CD4-positive, alpha-beta T cell treated with Interleukin-2 at 100 ng/mL for 4 hours (primary cell): Measurements from ENCODE around the gene CXCL5.
"Not testable (repeated sequence)": the region's sequence is repeated elsewhere in the genome, so short reads cannot be mapped to it uniquely, and the experiment has no call there.

Experiments
- DNase-seq: peaks from one replicate; pipeline ENCODE4 v3.0.0-alpha.2; 2020; ENCODE audit warnings: low spot score

CXCL5 gene

DNA sequence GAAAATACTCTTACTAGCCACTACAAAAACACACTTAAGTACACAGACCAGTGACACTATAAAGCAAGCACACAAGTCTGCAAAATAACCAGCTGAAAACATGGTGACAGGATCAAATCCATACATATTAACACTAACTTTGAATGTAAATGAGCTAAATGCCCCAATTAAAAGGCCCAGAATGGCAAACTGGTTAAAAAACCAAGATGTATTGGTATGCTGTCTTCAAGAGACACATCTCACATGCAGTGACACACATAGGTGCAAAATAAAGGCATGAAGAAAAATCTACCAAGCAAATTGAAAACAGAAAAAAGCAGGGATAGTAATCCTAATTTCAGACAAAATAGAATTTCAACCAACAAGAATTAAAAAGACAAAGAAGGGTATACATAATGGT lies 27.5 kb downstream of the CXCL5 start:
- DNase-seq = no peak

DNA sequence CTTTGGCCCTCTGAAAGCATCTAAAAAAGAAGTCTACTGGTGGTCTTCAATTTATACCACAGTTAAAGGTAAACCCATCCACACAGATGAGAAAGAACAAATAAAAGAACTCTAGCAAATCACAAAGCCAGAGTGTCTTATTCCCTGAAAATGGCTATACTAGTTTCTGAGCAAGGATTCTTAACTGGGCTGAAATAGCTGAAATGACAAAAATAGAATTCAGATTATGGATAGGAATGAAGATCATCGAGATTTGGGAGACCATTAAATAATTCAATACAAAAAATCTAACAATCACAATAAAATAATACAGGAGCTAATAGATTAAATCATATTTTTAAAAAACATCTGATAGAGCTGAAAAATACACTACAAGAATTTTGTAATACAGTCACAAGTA lies 28.5 kb downstream of the CXCL5 start:
- no peak for DNase-seq

DNA sequence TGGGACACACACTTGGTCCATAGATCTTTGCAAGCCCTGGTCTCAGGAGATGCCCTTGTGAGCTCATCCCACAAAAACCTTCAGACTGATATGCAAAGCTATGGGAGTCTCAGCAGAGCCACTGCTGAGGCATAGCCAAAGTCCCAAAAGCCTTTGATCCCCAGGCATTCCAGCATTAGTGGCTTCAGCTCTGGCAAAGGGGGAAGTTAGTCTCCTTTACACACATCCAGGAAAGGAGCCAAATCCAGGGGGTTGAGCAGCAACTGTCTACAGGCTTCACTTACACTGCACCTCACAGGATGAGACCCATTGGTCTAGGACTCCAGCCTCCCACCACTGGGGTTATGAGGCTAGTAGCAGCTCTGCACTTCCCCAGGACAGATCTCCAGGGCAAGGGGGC lies 30.6 kb downstream of the CXCL5 start:
- no peak for DNase-seq

DNA sequence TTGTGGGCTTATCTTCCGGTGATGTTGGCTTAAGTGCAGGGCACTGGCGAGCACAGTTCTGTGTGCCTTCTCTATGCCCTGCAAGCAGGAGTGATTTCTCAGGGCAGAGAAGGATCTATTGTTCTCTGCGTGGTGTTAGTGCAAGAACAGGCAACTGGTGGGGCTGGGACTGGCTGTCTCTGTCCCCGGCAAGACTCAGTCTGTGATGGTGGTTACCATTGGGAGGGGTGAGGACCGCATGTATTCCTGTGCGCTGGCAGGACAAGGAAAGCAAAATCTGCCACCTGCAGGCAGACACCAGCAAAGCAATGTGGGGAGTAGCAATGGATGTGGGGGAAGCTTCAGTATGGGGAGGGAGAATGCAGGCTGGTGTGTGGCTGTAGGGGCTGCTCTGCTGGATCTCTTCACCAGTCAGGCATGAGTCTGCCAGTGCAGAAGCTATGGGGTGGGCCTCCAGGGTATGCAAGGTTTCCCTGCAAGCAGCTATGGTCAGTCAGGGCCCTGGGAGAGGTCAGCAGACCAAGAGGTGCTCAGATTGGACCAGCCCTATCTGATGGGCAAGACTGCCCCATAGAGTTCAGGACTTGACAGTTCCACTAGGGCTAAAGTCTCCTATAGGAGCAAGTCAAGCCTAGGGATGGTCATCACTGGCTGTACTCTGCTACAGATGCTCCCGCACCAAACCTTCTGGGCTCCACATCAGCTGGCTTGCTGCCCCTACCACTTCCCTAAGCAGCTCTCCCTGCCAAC lies 33.4 kb downstream of the CXCL5 start:
- no peak for DNase-seq

DNA sequence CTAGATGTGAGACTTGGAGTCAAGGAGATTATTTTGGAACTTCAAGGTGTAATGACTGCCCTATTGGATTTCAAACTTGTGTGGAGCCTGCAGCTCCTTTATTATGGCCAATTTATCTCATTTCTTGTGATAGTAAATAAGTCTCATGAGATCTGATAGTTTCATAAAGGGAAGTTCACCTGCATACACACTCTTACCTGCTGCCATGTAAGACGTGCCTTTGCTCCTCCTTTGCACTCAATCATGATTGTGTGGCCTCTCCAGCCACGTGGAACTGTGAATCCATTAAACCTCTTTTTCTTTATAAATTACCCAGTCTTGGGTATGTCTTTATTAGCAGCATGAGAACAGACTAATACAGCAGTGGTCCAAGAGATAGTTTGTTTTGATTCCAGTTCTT lies 35.8 kb downstream of the CXCL5 start:
- no peak for DNase-seq

DNA sequence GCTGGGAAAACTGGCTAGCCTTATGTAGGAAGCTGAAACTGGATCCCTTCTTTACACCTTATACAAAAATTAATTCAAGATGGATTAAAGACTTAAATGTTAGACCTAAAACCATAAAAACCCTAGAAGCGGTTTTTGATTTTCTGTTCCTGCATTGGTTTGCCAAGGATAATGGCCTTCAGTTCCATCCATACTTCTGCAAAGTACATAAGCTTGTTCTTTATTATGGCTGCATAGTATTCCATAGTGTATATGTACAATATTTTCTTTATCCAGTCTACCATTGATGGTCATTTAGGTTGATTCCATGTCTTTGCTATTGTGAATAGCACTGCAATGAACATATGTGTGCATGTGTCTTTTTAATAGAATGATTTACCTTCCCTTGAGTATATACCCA lies 39.4 kb downstream of the CXCL5 start:
- DNase-seq = not testable (repeated sequence)

DNA sequence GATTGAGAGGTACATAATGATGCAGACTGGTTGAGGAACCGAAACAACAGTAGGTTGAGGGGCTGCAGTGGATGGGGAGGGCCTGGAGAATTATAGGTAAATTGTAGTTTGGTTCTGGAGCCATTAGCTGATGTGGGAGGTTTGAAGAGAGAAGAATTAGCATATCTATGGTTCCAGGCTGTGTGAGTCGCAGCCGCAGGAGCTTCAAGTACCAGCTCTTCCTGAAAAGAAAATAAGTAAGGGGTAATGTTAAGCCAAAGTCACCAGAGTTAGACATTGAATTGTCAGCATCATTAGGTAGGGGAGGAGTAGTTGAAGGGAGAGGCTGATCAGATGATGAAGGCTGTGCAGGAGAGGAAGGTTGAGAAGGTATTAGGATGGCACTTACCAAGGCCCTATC lies 46.1 kb downstream of the CXCL5 start:
- no peak for DNase-seq

DNA sequence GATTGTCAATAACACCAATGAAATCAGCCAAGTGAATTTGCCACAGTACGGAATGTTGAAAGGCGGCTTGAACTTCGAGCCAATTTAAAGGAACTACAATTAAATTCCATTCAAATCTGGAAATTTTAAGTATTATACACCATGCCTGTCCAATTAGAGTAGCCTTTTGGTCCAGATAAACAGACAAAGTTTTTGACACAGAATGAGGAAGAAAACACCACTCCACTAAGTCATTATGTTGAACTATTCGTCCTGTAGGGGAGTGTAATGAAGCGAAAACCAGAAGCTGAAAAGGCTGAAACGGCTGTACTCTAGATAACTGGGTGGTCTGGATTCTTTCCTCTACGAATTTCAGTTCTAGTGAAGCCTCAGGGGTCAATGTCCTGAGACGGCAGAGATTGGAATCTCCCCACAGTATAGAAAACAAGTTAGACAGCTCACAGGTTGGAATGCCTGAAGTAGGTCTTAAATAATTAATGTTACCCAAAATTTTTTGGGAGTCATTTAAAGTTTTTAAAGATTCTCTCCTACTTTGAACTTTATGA lies 48.0 kb downstream of the CXCL5 start:
- DNase-seq = not testable (repeated sequence)

DNA sequence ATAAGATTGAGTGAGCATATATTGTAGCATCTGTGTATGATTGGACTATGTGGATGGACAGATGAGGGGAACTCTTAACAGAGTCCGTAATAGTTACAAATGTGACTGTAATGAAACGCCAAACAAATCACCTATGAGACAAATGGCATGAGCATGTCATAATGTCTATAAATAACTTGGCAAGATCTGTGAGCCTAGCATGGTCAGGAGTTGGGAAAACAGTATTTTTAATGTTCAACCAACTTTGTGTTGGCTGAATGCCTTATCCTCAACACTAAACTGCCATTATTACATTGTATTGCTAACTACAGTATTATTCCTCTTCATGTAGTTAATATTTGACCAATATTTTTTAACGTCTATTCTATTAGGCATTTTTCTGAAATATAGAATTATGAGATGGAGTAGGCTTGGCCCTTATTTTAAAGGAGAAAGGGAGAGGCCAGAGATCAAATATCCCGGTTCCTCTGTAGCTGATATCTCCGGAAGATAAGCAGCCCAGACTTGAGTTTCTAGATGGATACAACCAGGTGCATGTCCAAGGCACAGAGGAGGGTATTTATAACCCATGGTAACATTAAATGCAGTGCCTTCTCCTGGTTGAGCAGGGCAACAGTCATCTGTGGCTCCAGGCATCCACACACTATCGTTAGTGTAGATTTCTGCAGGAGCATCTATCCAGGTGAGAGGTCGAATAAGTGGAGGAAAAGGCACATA lies 49.3 kb downstream of the CXCL5 start:
- DNase-seq = no peak

DNA sequence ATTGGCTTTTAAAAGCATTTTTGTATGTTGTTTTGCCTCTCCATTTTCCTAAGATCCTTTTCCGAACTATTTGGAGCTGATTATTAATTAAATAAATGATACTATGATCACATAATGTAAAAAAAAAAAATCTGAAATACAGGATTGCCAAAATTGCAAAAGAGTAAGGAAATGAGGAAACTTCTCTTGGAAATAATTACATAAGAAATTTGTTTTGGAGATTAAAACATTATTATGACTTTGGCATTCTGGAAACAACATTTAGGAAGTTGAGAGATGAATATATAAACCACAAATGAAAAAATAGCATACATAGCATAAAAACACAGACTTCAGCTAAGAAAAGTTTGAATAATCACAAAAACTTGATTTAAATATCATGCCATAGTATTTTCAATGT lies 50.2 kb downstream of the CXCL5 start:
- no peak for DNase-seq

DNA sequence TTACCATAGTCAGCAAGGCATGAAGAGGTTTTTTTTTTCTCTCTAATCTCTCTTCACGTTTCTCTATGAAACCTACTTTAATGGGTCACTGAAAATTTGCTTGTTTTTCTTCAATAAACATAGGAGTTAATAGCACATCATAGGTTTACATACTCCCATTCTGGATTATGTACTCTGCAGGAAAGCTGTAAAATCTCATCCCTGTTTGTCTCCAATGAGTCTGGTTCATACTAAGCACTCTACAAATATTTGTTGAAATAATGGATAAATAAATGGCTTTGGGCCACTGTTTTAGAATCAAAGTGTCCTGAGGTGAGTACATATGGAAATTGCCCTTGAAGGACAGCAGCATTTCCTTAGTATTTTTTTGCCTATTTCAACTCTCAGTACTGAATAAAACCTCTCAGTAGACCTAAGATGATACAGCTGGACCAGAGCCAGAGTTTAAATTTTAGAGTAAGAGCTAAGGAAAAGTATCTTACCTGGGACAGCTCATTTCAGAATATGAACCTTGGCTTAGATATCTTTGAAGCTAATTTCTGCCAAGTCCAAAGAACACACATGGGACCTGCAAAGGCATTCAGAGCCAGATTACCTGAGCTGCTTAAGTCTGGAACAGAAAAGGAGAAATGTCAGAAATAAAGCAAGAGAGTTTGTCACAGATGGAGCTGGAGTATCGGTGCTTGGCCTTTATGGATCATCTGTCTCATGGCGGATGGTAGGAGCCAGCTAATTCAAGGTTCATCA lies 51.1 kb downstream of the CXCL5 start:
- no peak for DNase-seq

DNA sequence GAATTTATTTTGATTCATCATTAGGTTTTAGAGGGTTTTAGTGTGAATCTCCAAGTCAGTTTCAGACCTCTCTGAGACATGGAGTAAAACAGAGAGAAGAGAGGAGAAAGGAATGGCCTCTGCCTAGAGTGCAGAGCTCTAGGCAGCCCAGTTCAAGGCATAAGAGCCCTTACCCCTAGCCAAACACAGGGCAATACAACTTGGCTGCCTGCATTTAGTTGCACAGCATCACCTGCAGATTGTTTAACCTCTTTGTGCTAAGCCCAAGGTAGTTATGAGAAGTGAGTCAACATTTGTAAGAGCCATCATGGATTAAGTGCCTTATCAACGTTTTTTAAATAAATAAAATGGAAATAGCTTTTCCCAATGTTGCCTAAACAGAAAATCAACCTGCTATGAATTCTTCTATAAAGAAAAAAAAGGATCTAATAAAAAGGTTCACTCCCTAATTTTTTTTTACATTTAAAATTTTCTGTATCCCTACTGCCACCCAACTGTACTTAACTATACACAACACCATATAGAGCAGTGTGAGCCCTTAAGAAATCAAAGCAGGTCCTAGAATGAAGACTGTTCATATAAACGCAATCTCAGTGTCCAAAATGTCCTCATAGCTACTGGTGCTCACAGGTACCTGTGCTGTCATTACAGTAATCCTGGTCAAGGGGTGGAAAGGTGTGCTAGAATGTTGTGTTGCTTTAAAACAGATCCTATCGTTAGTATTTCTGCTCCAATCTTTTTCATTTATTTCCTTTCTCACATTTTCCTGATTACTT lies 52.6 kb downstream of the CXCL5 start:
- DNase-seq = no peak
